Measurements from ENCODE around the gene STEAP1B. TPM values are rescaled to one million over a fixed set of nuclear protein-coding genes. Genes with fewer than 3 reads are reported as not detected.

Gene STEAP1B
- total and polyA plus RNA-seq, 2 of the 4 experiments (the other 2 are of a cell fraction) = 7.9 to 13.8 TPM

GRCh38 chr7:22417349-22417748 is 82.6 kb downstream of the STEAP1B start:
- POLR2A ChIA-PET (ENCODE audit: unreplicated experiment) = no interaction called here
- no peak overlapping the region for H2AK9ac ChIP-seq (replicated peaks; ENCODE audit: low read depth, low read length, poor library complexity)
- no peaks in the 10 kb centered on the region for H3K4me1 ChIP-seq (ENCODE audit: control insufficient read depth, insufficient read depth, low read length)
- CTCF ChIA-PET = no interaction called here
- H3K18ac ChIP-seq (ENCODE audit: low read depth, low read length) = no peak overlapping the region
- no peaks in the 10 kb centered on the region for H4K20me1 ChIP-seq (ENCODE audit: insufficient read depth, low read length)
- no peaks in the 10 kb centered on the region for H3K27me3 ChIP-seq (ENCODE audit: control insufficient read depth, insufficient read depth, low read length)
- in situ Hi-C loops (cut with MboI; ENCODE audit: low sequenced_read_pairs) = no loop called here
- no peak overlapping the region for H2AK5ac ChIP-seq (ENCODE audit: low read depth, low read length)
- no peak overlapping the region for H4K5ac ChIP-seq (ENCODE audit: low read depth, low read length)
- no peak overlapping the region for H3K4me3 ChIP-seq (ENCODE audit: insufficient read depth, low read depth, low read length)
- TF ChIP-seq RFX5 (IDR thresholded peaks at IDR 0.05; ENCODE audit: low read depth, low read length) (no peak), MXI1 (IDR thresholded peaks at IDR 0.05; ENCODE audit: borderline replicate concordance, low read depth, low read length) (no peak)
- H3K56ac ChIP-seq (ENCODE audit: extremely low read depth, insufficient read depth, low read length) = no peak overlapping the region
- H3K14ac ChIP-seq (replicated peaks; ENCODE audit: low read depth, low read length) = no peak overlapping the region
- H2BK5ac ChIP-seq (ENCODE audit: low read depth, low read length, poor library complexity, severe bottlenecking) = no peak overlapping the region
- BruUV-seq (replicated peaks) = no TSS peak
- DNase-seq = no peak
- no peaks in the 10 kb centered on the region for H3K9me3 ChIP-seq (ENCODE audit: control insufficient read depth, insufficient read depth, low read length)
- H3K9me1 ChIP-seq (ENCODE audit: insufficient read depth, low read length) = no peaks in the 10 kb centered on the region
- H3K36me3 ChIP-seq (ENCODE audit: control insufficient read depth, insufficient read depth, low read length) = no peaks in the 10 kb centered on the region
- H4K91ac ChIP-seq (ENCODE audit: insufficient read depth, low read depth, low read length) = no peak overlapping the region
- no peak overlapping the region for H2BK120ac ChIP-seq (ENCODE audit: low read depth, low read length)
- no peak overlapping the region for H3K27ac ChIP-seq (ENCODE audit: insufficient read depth, low read length)
- no peaks in the 10 kb centered on the region for H3K79me1 ChIP-seq (ENCODE audit: low read depth in 1 of 2, low read length in 2 of 2)
- H2BK20ac ChIP-seq (ENCODE audit: low read depth, low read length) = no peak overlapping the region
- H4K8ac ChIP-seq (ENCODE audit: low read depth in 2 of 2, low read length in 2 of 2) = no peak overlapping the region
- no peak overlapping the region for H3K23ac ChIP-seq (ENCODE audit: low read depth, low read length)
- no CpG with 5 or more reads among the region's 2 CpGs for WGBS, 2 experiments (ENCODE audit: extremely low coverage in 2 of 2, insufficient read length in 1 of 2)
- dilution Hi-C loops (cut with HindIII; ENCODE audit: low sequenced_read_pairs, unreplicated experiment) = no loop called here
- no peak overlapping the region for H3K9ac ChIP-seq (ENCODE audit: low read depth, low read length)
- no peak for ATAC-seq (ENCODE audit: low read depth)
- H3K4me2 ChIP-seq (ENCODE audit: low read depth, low read length) = no peak overlapping the region
- H2BK15ac ChIP-seq (ENCODE audit: low read depth, low read length) = no peak overlapping the region
- intact Hi-C loops (cut with micrococcal nuclease) = no loop called here
- H2AFZ ChIP-seq (replicated peaks; ENCODE audit: low read length, poor library complexity) = no peak overlapping the region
- H3K4ac ChIP-seq (ENCODE audit: low read depth, low read length) = no peak overlapping the region
